ENCODE results near the gene DTNA.

DNA sequence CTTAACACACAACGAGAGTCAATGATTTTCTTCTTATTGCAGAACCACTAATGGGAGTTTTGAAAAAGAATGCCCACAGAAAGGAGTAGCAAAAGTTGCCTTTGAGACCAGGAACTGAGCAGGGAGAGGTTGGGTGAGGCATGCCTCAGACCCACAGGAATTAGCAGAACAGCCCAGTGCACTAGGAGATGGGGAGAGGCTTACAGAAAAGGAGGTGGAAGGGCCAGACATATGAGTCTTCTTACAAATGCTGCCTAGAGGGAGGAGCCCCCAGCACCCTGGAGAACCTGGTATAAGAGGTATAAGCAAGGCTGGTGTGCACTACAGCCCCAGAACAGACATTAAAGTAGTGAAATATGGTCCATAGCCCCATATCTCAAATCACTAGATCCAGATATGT, 162.0 kb downstream of the DTNA start:
- TF ChIP-seq JUN (IDR thresholded peaks at IDR 0.05; ENCODE audit: low read depth, low read length) (no peak), CEBPB (IDR thresholded peaks at IDR 0.05; ENCODE audit: low read depth, low read length) (no peak), YY1 (IDR thresholded peaks at IDR 0.05; ENCODE audit: low read depth, low read length) (no peak), BRCA1 (IDR thresholded peaks at IDR 0.05; ENCODE audit: low read depth, low read length) (no peak), EP300 (IDR thresholded peaks at IDR 0.05; ENCODE audit: borderline replicate concordance in 1 of 2, low read depth in 2 of 2, low read length in 2 of 2) (no peak), POLR2A (IDR thresholded peaks at IDR 0.05; ENCODE audit: control extremely low read depth in 1 of 2, low read depth in 2 of 2, low read length in 2 of 2) (no peak), EGR1 (IDR thresholded peaks at IDR 0.05; ENCODE audit: borderline replicate concordance, low read depth, low read length) (no peak), SP1 (IDR thresholded peaks at IDR 0.05; ENCODE audit: low read depth, low read length) (no peak), SIN3A (conservative IDR thresholded peaks at IDR 0.05 in 1 of 2, IDR thresholded peaks at IDR 0.05 in 1 of 2; ENCODE audit: low read depth in 1 of 2, low read length in 2 of 2) (no peak)
- TF ChIP-seq, protein P1, sequence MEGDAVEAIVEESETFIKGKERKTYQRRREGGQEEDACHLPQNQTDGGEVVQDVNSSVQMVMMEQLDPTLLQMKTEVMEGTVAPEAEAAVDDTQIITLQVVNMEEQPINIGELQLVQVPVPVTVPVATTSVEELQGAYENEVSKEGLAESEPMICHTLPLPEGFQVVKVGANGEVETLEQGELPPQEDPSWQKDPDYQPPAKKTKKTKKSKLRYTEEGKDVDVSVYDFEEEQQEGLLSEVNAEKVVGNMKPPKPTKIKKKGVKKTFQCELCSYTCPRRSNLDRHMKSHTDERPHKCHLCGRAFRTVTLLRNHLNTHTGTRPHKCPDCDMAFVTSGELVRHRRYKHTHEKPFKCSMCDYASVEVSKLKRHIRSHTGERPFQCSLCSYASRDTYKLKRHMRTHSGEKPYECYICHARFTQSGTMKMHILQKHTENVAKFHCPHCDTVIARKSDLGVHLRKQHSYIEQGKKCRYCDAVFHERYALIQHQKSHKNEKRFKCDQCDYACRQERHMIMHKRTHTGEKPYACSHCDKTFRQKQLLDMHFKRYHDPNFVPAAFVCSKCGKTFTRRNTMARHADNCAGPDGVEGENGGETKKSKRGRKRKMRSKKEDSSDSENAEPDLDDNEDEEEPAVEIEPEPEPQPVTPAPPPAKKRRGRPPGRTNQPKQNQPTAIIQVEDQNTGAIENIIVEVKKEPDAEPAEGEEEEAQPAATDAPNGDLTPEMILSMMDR (IDR thresholded peaks at IDR 0.05; ENCODE audit: control extremely low read depth in 1 of 3, insufficient read depth in 1 of 3, low read depth in 1 of 3, low read length in 3 of 3): no peak
- TF ChIP-seq, protein P2, sequence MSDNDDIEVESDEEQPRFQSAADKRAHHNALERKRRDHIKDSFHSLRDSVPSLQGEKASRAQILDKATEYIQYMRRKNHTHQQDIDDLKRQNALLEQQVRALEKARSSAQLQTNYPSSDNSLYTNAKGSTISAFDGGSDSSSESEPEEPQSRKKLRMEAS (IDR thresholded peaks at IDR 0.05): no peak
